ENCODE data around the gene FUT6.
"Not testable (repeated sequence)": the region's sequence is repeated elsewhere in the genome, so short reads cannot be mapped to it uniquely, and the experiment has no call there.

Gene FUT6

GRCh38 chr19:5785423-5785822 lies 54.1 kb downstream of the FUT6 start:
- DNase-seq (ENCODE audit: low read depth) = no peak

- no peak for DNase-seq (ENCODE audit: low read depth)
These were observed 54.8 kb downstream of the FUT6 start, which contains the start of gene PRR22 for GRCh38 chr19:5784581-5785147. Gene PRR22 (minus strand): TSS chr19:5784746. CDS start chr19:5784660, 86 bp downstream.

GRCh38 chr19:5782945-5783919 lies 56.3 kb downstream of the FUT6 start:
- no peak for DNase-seq (ENCODE audit: low read depth)

DNA sequence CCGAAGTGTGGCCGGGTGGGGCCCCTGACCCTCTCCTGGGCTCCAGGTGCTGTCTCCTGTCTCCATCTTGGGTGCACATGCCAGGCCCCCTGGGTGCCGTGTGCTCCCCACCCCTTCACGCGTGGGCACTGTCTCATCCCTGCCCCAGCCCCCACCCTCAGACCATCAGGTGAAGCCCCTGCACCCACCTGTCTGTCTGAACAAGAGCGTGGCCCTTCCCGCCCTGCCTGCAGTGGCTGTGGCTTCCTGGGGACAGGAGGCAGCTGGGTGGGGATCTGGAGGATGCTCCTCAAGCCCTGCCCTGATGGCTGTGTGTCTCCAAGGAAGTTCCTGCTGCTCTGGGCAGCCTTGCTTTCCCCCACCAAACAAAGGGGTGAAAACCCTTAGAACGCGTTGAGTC lies 57.2 kb downstream of the FUT6 start:
- DNase-seq (ENCODE audit: low read depth) = no peak

GRCh38 chr19:5780916-5781315 lies 58.6 kb downstream of the FUT6 start:
- DNase-seq (ENCODE audit: low read depth) = not testable (repeated sequence)
